H9 (cell line): ENCODE data around the gene IL12A. TPM values are rescaled to one million over a fixed set of nuclear protein-coding genes. Genes with fewer than 3 reads are reported as not detected.

Experiments
- DNase-seq: peaks from one replicate; pipeline ENCODE4 v3.0.0-alpha.2; 2017
- H2AFZ ChIP-seq: one replicate; pipeline ENCODE4 v1.6.1; 2013; ENCODE audit warnings: mild to moderate bottlenecking, low read length, control low read depth, moderate library complexity
- H2AK5ac ChIP-seq: 2 replicates; pipeline ENCODE4 v1.6.1; 2013; ENCODE audit warnings: low read length, control low read depth, mixed read lengths; ENCODE audit not compliant: insufficient read length
- H2BK120ac ChIP-seq: one replicate; pipeline ENCODE4 v1.6.1; 2013; ENCODE audit warnings: low read depth, mild to moderate bottlenecking, low read length, control low read depth, inconsistent platforms; ENCODE audit not compliant: poor library complexity, severe bottlenecking
- H2BK12ac ChIP-seq: 2 replicates; pipeline ENCODE4 v1.6.1; 2013; ENCODE audit warnings: low read length, control low read depth, mixed read lengths, low read depth; ENCODE audit not compliant: insufficient read length
- H2BK15ac ChIP-seq: 2 replicates; pipeline ENCODE4 v1.6.1; 2013; ENCODE audit warnings: low read depth, low read length, control low read depth
- H2BK20ac ChIP-seq: one replicate; pipeline ENCODE4 v1.6.1; 2013; ENCODE audit warnings: low read depth, mild to moderate bottlenecking, low read length, control low read depth, inconsistent platforms; ENCODE audit not compliant: poor library complexity, severe bottlenecking
- H2BK5ac ChIP-seq: 2 replicates; pipeline ENCODE4 v1.6.1; 2013; ENCODE audit warnings: low read length, control low read depth, mixed read lengths; ENCODE audit not compliant: insufficient read length
- H3K14ac ChIP-seq: 2 replicates; pipeline ENCODE4 v1.6.1; 2013; ENCODE audit warnings: low read length, control low read depth; ENCODE audit not compliant: insufficient read depth
- H3K18ac ChIP-seq: 2 replicates; pipeline ENCODE4 v1.6.1; 2013; ENCODE audit warnings: low read depth, mild to moderate bottlenecking, mixed read lengths, low read length, control low read depth; ENCODE audit not compliant: insufficient read length
- H3K23ac ChIP-seq: 2 replicates; pipeline ENCODE4 v1.6.1; 2013; ENCODE audit warnings: low read length, control low read depth, mixed read lengths, low read depth; ENCODE audit not compliant: insufficient read length
- H3K23me2 ChIP-seq: 2 replicates; pipeline ENCODE4 v1.6.1; 2013; ENCODE audit warnings: low read depth, mild to moderate bottlenecking, mixed read lengths, low read length, control low read depth; ENCODE audit not compliant: insufficient read length, poor library complexity, severe bottlenecking
- H3K27ac ChIP-seq: 2 replicates; pipeline ENCODE4 v1.5.1; 2013; ENCODE audit warnings: low read length, control low read depth, mixed read lengths, low read depth; ENCODE audit not compliant: insufficient read length
- H3K27me3 ChIP-seq: 2 replicates; pipeline ENCODE4 v1.6.1; 2013; ENCODE audit warnings: low read length, control low read depth, inconsistent platforms; ENCODE audit not compliant: insufficient read depth
- H3K4ac ChIP-seq: 2 replicates; pipeline ENCODE4 v1.6.1; 2013; ENCODE audit warnings: low read depth, mild to moderate bottlenecking, control low read depth, inconsistent platforms, low read length, moderate library complexity
- H3K4me1 ChIP-seq: 2 replicates; pipeline ENCODE4 v1.6.1; 2013; ENCODE audit warnings: low read length, control low read depth, inconsistent platforms; ENCODE audit not compliant: insufficient read depth
- H3K4me2 ChIP-seq: 2 replicates; pipeline ENCODE4 v1.6.1; 2013; ENCODE audit warnings: low read length, control low read depth, mixed read lengths; ENCODE audit not compliant: insufficient read length, insufficient read depth
- H3K56ac ChIP-seq: 2 replicates; pipeline ENCODE4 v1.6.1; 2013; ENCODE audit warnings: low read depth, mild to moderate bottlenecking, mixed read lengths, low read length, control low read depth; ENCODE audit not compliant: insufficient read length
- H3K79me1 ChIP-seq: 2 replicates; pipeline ENCODE4 v1.6.1; 2013; ENCODE audit warnings: low read depth, mild to moderate bottlenecking, moderate library complexity, low read length, control low read depth, inconsistent platforms; ENCODE audit not compliant: insufficient read depth, poor library complexity, severe bottlenecking
- H3K79me2 ChIP-seq: 2 replicates; pipeline ENCODE4 v1.6.1; 2013; ENCODE audit warnings: low read length, control low read depth, inconsistent platforms; ENCODE audit not compliant: insufficient read depth
- H3K9ac ChIP-seq: 2 replicates; pipeline ENCODE4 v1.6.1; 2013; ENCODE audit warnings: low read length, control low read depth, mixed read lengths; ENCODE audit not compliant: insufficient read length; ENCODE audit errors: extremely low read depth
- H3K9me3 ChIP-seq: one replicate; pipeline ENCODE4 v1.6.1; 2013; ENCODE audit warnings: low read depth, low read length, inconsistent platforms; ENCODE audit not compliant: control insufficient read depth
- H3T11ph ChIP-seq: one replicate; pipeline ENCODE4 v1.6.1; 2013; ENCODE audit warnings: mild to moderate bottlenecking, low read length, control low read depth, inconsistent platforms
- H4K20me1 ChIP-seq: one replicate; pipeline ENCODE4 v1.6.1; 2013; ENCODE audit not compliant: control insufficient read depth, insufficient read length, insufficient read depth
- H4K5ac ChIP-seq: 2 replicates; pipeline ENCODE4 v1.6.1; 2013; ENCODE audit warnings: low read depth, mild to moderate bottlenecking, mixed read lengths, low read length, control low read depth; ENCODE audit not compliant: insufficient read length
- H4K8ac ChIP-seq: replicated peaks from 2 replicates; pipeline ENCODE4 v1.6.1; 2013; ENCODE audit warnings: low read length, control low read depth, mixed read lengths, low read depth; ENCODE audit not compliant: insufficient read length
- H4K91ac ChIP-seq: 2 replicates; pipeline ENCODE4 v1.6.1; 2013; ENCODE audit warnings: low read depth, mild to moderate bottlenecking, moderate library complexity, mixed read lengths, low read length, control low read depth; ENCODE audit not compliant: insufficient read length
- H3K27ac Mint-ChIP-seq, 3 experiments: 2 replicates in 2 of 3; 3 replicates in 1 of 3; pipeline ENCODE4 v1.8.0; 2020 to 2021; ENCODE audit warnings: mixed read lengths in 3 of 3, mild to moderate bottlenecking in 1 of 3, moderate library complexity in 1 of 3
- H3K27me3 Mint-ChIP-seq: 2 replicates; pipeline ENCODE4 v1.8.0; 2021; ENCODE audit warnings: low read depth, mild to moderate bottlenecking, moderate library complexity, mixed read lengths
- H3K36me3 Mint-ChIP-seq, 3 experiments: 2 replicates in 2 of 3; 3 replicates in 1 of 3; pipeline ENCODE4 v1.8.0; 2020 to 2021; ENCODE audit warnings: low read depth in 3 of 3, mixed read lengths in 3 of 3; ENCODE audit not compliant: insufficient read depth in 1 of 3
- H3K4me1 Mint-ChIP-seq, 2 experiments: 2 replicates each; pipeline ENCODE4 v1.8.0; 2020; ENCODE audit warnings: mixed read lengths in 2 of 2
- H3K4me3 Mint-ChIP-seq, 2 experiments: 2 replicates in 1 of 2; 3 replicates in 1 of 2; pipeline ENCODE4 v1.8.0; 2020 to 2021; ENCODE audit warnings: mild to moderate bottlenecking in 2 of 2, mixed read lengths in 2 of 2, moderate library complexity in 1 of 2
- H3K9me3 Mint-ChIP-seq, 2 experiments: 2 replicates in 1 of 2; 3 replicates in 1 of 2; pipeline ENCODE4 v1.8.0; 2020; ENCODE audit warnings: mild to moderate bottlenecking in 2 of 2, mixed read lengths in 2 of 2, moderate library complexity in 1 of 2
- WGBS: extraction: QIAGEN DNeasy Blood & Tissue Kit; methylation state at CpG from one replicate; pipeline ENCODE4 v1.1.7; 2013; ENCODE audit warnings: missing lambda C conversion rate, low lambda C conversion rate, mixed read lengths; ENCODE audit not compliant: insufficient read length; ENCODE audit errors: extremely low coverage; 5-methylcytosine and 5-hydroxymethylcytosine counted together
- total RNA-seq: library from RNA; stranded (reverse); gene quantifications from 2 replicates; pipeline ENCODE4 v1.2.1, GENCODE V29; 2021
- TF ChIP-seq, protein P1 (sequence below): fragments of 200-600 bp; sonication (generic); conservative IDR thresholded peaks from 3 replicates; pipeline ENCODE4 v1.8.0; 2021; ENCODE audit warnings: antibody characterized with exemption, mild to moderate bottlenecking

IL12A gene
- total RNA-seq, 1 experiment from 2014 or later: 0.50 TPM

- Histone ChIP-seq H2AK5ac (no peak overlapping the region), H2BK12ac (no peak overlapping the region), H3K9ac (no peak overlapping the region), H3K9me3 (no peaks in the 10 kb centered on the region), H3K56ac (no peak overlapping the region), H3K23me2 (no peaks in the 10 kb centered on the region), H2BK120ac (no peak overlapping the region), H2BK5ac (no peak overlapping the region), H4K8ac (no peak overlapping the region), H2BK20ac (no peak overlapping the region), H3K27ac (no peak overlapping the region), H3K14ac (no peak overlapping the region), H3K79me1 (no peaks in the 10 kb centered on the region), H3K18ac (no peak overlapping the region), H3K4ac (no peak overlapping the region), H3K4me1 (no peaks in the 10 kb centered on the region), H3K4me2 (no peak overlapping the region), H2BK15ac (no peak overlapping the region), H2AFZ (no peak overlapping the region), H4K91ac (no peak overlapping the region), H3K23ac (no peak overlapping the region), H3T11ph (no peak overlapping the region), H3K79me2 (no peaks in the 10 kb centered on the region), H4K5ac (no peak overlapping the region), H4K20me1 (no peaks in the 10 kb centered on the region), H3K27me3 (no peaks in the 10 kb centered on the region)
- Mint-ChIP-seq H3K4me3 (no peak overlapping the region), H3K27me3 (no peaks in the 10 kb centered on the region; the same call in 1 of the 2 replicates), H3K27ac (no peak overlapping the region), H3K36me3 (no peaks in the 10 kb centered on the region), H3K4me1 (peaks cover 6 to 7% of the 10 kb centered on the region in 2 experiments), H3K9me3 (no peaks in the 10 kb centered on the region)
- DNase-seq: no peak
- WGBS: 100% methylated on average over 1 of the region's 5 CpGs
- TF ChIP-seq, protein P1, sequence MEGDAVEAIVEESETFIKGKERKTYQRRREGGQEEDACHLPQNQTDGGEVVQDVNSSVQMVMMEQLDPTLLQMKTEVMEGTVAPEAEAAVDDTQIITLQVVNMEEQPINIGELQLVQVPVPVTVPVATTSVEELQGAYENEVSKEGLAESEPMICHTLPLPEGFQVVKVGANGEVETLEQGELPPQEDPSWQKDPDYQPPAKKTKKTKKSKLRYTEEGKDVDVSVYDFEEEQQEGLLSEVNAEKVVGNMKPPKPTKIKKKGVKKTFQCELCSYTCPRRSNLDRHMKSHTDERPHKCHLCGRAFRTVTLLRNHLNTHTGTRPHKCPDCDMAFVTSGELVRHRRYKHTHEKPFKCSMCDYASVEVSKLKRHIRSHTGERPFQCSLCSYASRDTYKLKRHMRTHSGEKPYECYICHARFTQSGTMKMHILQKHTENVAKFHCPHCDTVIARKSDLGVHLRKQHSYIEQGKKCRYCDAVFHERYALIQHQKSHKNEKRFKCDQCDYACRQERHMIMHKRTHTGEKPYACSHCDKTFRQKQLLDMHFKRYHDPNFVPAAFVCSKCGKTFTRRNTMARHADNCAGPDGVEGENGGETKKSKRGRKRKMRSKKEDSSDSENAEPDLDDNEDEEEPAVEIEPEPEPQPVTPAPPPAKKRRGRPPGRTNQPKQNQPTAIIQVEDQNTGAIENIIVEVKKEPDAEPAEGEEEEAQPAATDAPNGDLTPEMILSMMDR: no peak
Measured at GRCh38 chr3:159948429-159949144, 40.0 kb upstream of the IL12A start.
